A549 (cell line): ENCODE results near the gene CAMK4. TPM values are rescaled to one million over a fixed set of nuclear protein-coding genes. Genes with fewer than 3 reads are reported as not detected.

Experiments
- ATAC-seq, 2 experiments: fragments of 200-7000 bp in 1 of 2; fragments of >200 bp in 1 of 2; cut with Nextera tagmentation in 1 of 2; cut with Tn5 transposase in 1 of 2; 3 replicates each; pipeline versions ENCODE4 v1.8.0 to v1.9.1; 2018 to 2020; ENCODE audit warnings: mild to moderate bottlenecking in 1 of 2, moderate library complexity in 1 of 2
- CTCF ChIA-PET: fragments of 300-600 bp; sonication (Branson Sonifier 250); formaldehyde crosslinking; extraction: SDS; loops from one replicate; lab custom pipeline; 2021; ENCODE audit warnings: antibody characterized with exemption, inconsistent platforms; lab: Yijun Ruan, JAX
- POLR2A ChIA-PET: fragments of 350-600 bp; formaldehyde crosslinking; extraction: SDS; loops from one replicate; lab custom pipeline; 2021; ENCODE audit warnings: antibody characterized with exemption, inconsistent platforms; lab: Yijun Ruan, JAX
- DNase-seq, 2 experiments: peaks; one replicate each; pipeline versions ENCODE4 v3.0.0 to v3.0.0-alpha.2; 2011 to 2016; ENCODE audit warnings: low read depth in 1 of 2, low spot score in 1 of 2
- FAIRE-seq: peaks from 2 replicates; lab custom pipeline; 2011; peaks lifted over from hg19 to GRCh38; lab: Jason Lieb, UNC
- H3K27ac ChIP-seq, 2 experiments: fragments of >200 bp; sonication (Bioruptor Twin); formaldehyde crosslinking; 3 replicates each; pipeline ENCODE4 v1.5.1; 2016 to 2017
- H3K4me1 ChIP-seq: fragments of >200 bp; sonication (Bioruptor Twin); formaldehyde crosslinking; 3 replicates; pipeline ENCODE4 v1.6.1; 2016
- H3K4me2 ChIP-seq: fragments of >200 bp; sonication (Bioruptor Twin); formaldehyde crosslinking; 3 replicates; pipeline ENCODE4 v1.6.1; 2016
- H3K4me3 ChIP-seq: fragments of >200 bp; sonication (Bioruptor Twin); formaldehyde crosslinking; 3 replicates; pipeline ENCODE4 v1.5.1; 2016
- H3K9me3 ChIP-seq: fragments of >200 bp; sonication (Bioruptor Twin); formaldehyde crosslinking; 3 replicates; pipeline ENCODE4 v1.6.1; 2016
- CBX2 ChIP-seq: fragments of 200-600 bp; sonication (generic); IDR thresholded peaks from 2 replicates; pipeline ENCODE4 v1.6.1; 2016; ENCODE audit warnings: low read depth, mild to moderate bottlenecking, borderline replicate concordance
- CBX8 ChIP-seq: fragments of 200-600 bp; sonication (generic); IDR thresholded peaks from 2 replicates; pipeline ENCODE4 v1.6.1; 2016
- CHD4 ChIP-seq: fragments of 200-600 bp; sonication (generic); IDR thresholded peaks from 2 replicates; pipeline ENCODE4 v1.6.1; 2016; ENCODE audit warnings: antibody characterized with exemption, mild to moderate bottlenecking, borderline replicate concordance
- EHF ChIP-seq: fragments of 250-450 bp; sonication (Bioruptor Pico); IDR thresholded peaks from 2 replicates; pipeline ENCODE4 v1.5.0; 2020; ENCODE audit warnings: mild to moderate bottlenecking
- FOSB ChIP-seq: fragments of 250-450 bp; sonication (Bioruptor Pico); IDR thresholded peaks from 2 replicates; pipeline ENCODE4 v1.5.0; 2020; ENCODE audit warnings: mild to moderate bottlenecking, moderate library complexity
- FOSL2 ChIP-seq, 2 experiments: fragments of 450-650 bp in 1 of 2; fragments of >200 bp in 1 of 2; sonication (Bioruptor Twin) in 1 of 2; formaldehyde crosslinking; IDR thresholded peaks; 2 replicates each; pipeline versions ENCODE4 v1.5.0 to v1.6.1; 2016 to 2020; ENCODE audit warnings: mild to moderate bottlenecking in 1 of 2, moderate library complexity in 1 of 2
- JUNB ChIP-seq: fragments of >200 bp; sonication (Bioruptor Twin); formaldehyde crosslinking; IDR thresholded peaks from 2 replicates; pipeline ENCODE4 v1.6.1; 2016
- KDM1A ChIP-seq: fragments of 200-600 bp; sonication (generic); IDR thresholded peaks from 2 replicates; pipeline ENCODE4 v1.6.1; 2016; ENCODE audit warnings: low read depth, mild to moderate bottlenecking
- POLR2A ChIP-seq: IDR thresholded peaks from 2 replicates; pipeline ENCODE4 v1.6.1; 2012; ENCODE audit warnings: mild to moderate bottlenecking, low read length
- POLR2AphosphoS2 ChIP-seq: conservative IDR thresholded peaks from 2 replicates; pipeline ENCODE4 v1.6.1; 2012; ENCODE audit warnings: low read length, improper control_type of control experiment, inconsistent platforms
- RNF2 ChIP-seq: fragments of 200-600 bp; sonication (generic); IDR thresholded peaks from 2 replicates; pipeline ENCODE4 v1.6.1; 2016; ENCODE audit warnings: low read depth, mild to moderate bottlenecking, antibody characterized with exemption, moderate library complexity, borderline replicate concordance
- SREBF2 ChIP-seq: fragments of 450-650 bp; IDR thresholded peaks from 2 replicates; pipeline ENCODE4 v1.6.1; 2014; ENCODE audit warnings: mild to moderate bottlenecking, moderate library complexity
- TFCP2L1 ChIP-seq: fragments of 250-450 bp; sonication (Bioruptor Pico); IDR thresholded peaks from 2 replicates; pipeline ENCODE4 v1.5.0; 2021; ENCODE audit warnings: mild to moderate bottlenecking
- WGBS: methylation state at CpG from one replicate; pipeline ENCODE4 v1.1.6; 2017; ENCODE audit errors: missing lambda C conversion rate; 5-methylcytosine and 5-hydroxymethylcytosine counted together
- polyA plus RNA-seq, 4 experiments: library from polyadenylated mRNA; depleted of rRNA in 3 of 4; stranded (reverse); fragments of >200 nt; fragmentation: RNase III in 1 of 4; extraction: RNeasy Plus Mini Kit Qiagen cat#74134 plus additional on column Dnase treatment in 1 of 4; gene quantifications; 2 replicates in 3 of 4; 3 replicates in 1 of 4; pipeline ENCODE4 v1.2.3, GENCODE V29; 2011 to 2017
- TF ChIP-seq, protein P1 (sequence below): fragments of 450-650 bp; IDR thresholded peaks from 2 replicates; pipeline ENCODE4 v1.6.1; 2014; ENCODE audit warnings: antibody characterized with exemption
- TF ChIP-seq, protein P2 (sequence below): fragments of 150-350 bp; IDR thresholded peaks from 2 replicates; pipeline ENCODE4 v1.6.1; 2014; ENCODE audit warnings: low read depth, mild to moderate bottlenecking, low read length
- TF ChIP-seq, protein P3 (sequence below): fragments of 200-600 bp; sonication (generic); IDR thresholded peaks from 2 replicates; pipeline ENCODE4 v1.6.1; 2016; ENCODE audit warnings: antibody characterized with exemption, mild to moderate bottlenecking, moderate library complexity
- TF ChIP-seq, protein P4 (sequence below): IDR thresholded peaks from 2 replicates; pipeline ENCODE4 v1.6.1; 2012

CAMK4 gene
- polyA plus RNA-seq, 2 of the 4 experiments (the other 2 are of a cell fraction), result not detected

DNA sequence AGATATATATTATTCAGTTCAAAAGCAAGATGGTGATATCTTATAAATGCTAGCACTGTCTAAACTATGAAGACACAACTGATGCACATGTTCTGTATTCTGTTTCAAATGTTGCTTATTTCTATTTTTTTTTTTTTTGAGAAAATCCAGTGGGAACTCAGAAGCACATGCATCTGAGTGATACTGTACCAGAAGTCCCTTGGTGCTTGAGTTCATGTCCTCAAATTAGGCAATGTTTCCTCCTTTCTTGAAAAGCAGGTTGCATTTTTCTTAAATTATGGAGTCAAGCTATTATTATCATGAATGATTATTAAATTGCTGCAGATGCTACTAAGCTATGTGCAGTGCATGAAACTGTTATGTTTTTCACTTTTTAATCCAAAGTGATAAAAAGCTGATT lies 70.4 kb downstream of the CAMK4 start:
- Histone ChIP-seq H3K27ac (no peak overlapping the region), H3K4me3 (no peak overlapping the region), H3K4me2 (no peak overlapping the region), H3K9me3 (no peaks in the 10 kb centered on the region; the same call in 2 of the 3 replicates), H3K4me1 (no peaks in the 10 kb centered on the region)
- no peak for FAIRE-seq
- ChIA-PET CTCF (no interaction called here), POLR2A (no interaction called here)
- no peak for ATAC-seq
- TF ChIP-seq POLR2AphosphoS2, result no peak
- no peak for TF ChIP-seq FOSB (CRISPR knock-in tag)
- DNase-seq, result no peak

DNA sequence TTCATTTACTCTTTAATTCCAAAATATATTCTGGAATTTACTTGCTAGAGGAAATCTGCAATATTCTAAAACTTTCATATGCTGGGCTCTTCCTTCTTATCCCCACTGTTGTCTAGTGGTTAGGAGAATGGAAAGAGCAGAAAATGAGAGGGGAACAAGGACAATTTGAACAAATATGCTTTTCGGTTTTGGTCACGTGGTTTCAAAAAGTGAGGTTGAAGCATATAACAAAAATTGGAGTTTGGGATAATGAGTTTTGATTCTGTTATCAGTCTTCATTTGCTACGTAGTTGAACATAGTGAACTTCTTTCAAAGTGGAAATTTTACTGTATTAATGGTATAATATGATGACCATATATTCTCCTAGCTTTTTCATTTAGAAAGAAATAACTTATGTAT lies 71.5 kb downstream of the CAMK4 start:
- CTCF ChIA-PET, result no interaction called here
- no peak for TF ChIP-seq CBX2
- TF ChIP-seq, protein P1, sequence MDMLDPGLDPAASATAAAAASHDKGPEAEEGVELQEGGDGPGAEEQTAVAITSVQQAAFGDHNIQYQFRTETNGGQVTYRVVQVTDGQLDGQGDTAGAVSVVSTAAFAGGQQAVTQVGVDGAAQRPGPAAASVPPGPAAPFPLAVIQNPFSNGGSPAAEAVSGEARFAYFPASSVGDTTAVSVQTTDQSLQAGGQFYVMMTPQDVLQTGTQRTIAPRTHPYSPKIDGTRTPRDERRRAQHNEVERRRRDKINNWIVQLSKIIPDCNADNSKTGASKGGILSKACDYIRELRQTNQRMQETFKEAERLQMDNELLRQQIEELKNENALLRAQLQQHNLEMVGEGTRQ, result peak; percentile 39; the same call in 1 of the 2 replicates
- TF ChIP-seq SREBF2, result no peak
- TF ChIP-seq EHF, result no peak
- 13% methylated on average over 3 of the region's 3 CpGs for WGBS
- Histone ChIP-seq H3K9me3 (no peaks in the 10 kb centered on the region; the same call in 2 of the 3 replicates), H3K4me1 (no peaks in the 10 kb centered on the region), H3K4me3 (no peak overlapping the region), H3K27ac (no peak overlapping the region), H3K4me2 (no peak overlapping the region)
- ATAC-seq (no peak), FAIRE-seq (no peak), DNase-seq (no peak)
- POLR2A ChIA-PET, result no interaction called here

DNA sequence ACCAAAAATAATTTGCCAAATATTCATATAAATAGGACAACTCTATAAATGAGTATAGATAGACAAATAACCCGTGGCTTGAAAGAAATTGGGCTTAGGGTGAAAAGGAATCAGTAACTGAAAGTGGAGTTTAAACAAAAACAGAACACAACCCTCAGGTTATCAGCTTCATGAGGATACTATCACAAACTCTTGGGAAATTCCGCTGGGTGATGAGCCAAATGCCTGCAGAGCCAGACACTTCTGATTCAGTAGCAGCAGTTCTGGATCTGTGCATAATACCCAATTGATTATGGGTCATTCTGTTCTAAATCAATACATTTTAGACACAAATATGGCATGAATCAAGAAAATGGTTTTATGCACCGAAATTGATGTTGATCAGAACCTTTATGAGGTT lies 72.4 kb downstream of the CAMK4 start:
- no peak for TF ChIP-seq CBX8
- TF ChIP-seq FOSL2 (IDR thresholded peaks at IDR 0.05), result no peak
- no peak for TF ChIP-seq FOSL2 (CRISPR knock-in tag; IDR thresholded peaks at IDR 0.05)
- no peak for TF ChIP-seq EHF
- no peak for TF ChIP-seq KDM1A
- no peak for TF ChIP-seq POLR2A
- no peak for TF ChIP-seq RNF2
- no peak for TF ChIP-seq JUNB
- TF ChIP-seq, protein P2, sequence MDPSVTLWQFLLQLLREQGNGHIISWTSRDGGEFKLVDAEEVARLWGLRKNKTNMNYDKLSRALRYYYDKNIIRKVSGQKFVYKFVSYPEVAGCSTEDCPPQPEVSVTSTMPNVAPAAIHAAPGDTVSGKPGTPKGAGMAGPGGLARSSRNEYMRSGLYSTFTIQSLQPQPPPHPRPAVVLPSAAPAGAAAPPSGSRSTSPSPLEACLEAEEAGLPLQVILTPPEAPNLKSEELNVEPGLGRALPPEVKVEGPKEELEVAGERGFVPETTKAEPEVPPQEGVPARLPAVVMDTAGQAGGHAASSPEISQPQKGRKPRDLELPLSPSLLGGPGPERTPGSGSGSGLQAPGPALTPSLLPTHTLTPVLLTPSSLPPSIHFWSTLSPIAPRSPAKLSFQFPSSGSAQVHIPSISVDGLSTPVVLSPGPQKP, result no peak
- no peak for TF ChIP-seq TFCP2L1
- TF ChIP-seq, protein P3, sequence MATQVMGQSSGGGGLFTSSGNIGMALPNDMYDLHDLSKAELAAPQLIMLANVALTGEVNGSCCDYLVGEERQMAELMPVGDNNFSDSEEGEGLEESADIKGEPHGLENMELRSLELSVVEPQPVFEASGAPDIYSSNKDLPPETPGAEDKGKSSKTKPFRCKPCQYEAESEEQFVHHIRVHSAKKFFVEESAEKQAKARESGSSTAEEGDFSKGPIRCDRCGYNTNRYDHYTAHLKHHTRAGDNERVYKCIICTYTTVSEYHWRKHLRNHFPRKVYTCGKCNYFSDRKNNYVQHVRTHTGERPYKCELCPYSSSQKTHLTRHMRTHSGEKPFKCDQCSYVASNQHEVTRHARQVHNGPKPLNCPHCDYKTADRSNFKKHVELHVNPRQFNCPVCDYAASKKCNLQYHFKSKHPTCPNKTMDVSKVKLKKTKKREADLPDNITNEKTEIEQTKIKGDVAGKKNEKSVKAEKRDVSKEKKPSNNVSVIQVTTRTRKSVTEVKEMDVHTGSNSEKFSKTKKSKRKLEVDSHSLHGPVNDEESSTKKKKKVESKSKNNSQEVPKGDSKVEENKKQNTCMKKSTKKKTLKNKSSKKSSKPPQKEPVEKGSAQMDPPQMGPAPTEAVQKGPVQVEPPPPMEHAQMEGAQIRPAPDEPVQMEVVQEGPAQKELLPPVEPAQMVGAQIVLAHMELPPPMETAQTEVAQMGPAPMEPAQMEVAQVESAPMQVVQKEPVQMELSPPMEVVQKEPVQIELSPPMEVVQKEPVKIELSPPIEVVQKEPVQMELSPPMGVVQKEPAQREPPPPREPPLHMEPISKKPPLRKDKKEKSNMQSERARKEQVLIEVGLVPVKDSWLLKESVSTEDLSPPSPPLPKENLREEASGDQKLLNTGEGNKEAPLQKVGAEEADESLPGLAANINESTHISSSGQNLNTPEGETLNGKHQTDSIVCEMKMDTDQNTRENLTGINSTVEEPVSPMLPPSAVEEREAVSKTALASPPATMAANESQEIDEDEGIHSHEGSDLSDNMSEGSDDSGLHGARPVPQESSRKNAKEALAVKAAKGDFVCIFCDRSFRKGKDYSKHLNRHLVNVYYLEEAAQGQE, result no peak
- TF ChIP-seq CHD4, result no peak
- TF ChIP-seq, protein P4, sequence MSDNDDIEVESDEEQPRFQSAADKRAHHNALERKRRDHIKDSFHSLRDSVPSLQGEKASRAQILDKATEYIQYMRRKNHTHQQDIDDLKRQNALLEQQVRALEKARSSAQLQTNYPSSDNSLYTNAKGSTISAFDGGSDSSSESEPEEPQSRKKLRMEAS, result no peak
- ATAC-seq (no peak), FAIRE-seq (no peak), DNase-seq (no peak)
- no peak overlapping the region for H3K4me3 ChIP-seq
- POLR2A ChIA-PET, result no interaction called here
- H3K27ac ChIP-seq, result no peak overlapping the region
- WGBS, result 6% methylated on average over 3 of the region's 3 CpGs
- CTCF ChIA-PET, result no interaction called here
- H3K4me1 ChIP-seq, result no peaks in the 10 kb centered on the region
- H3K4me2 ChIP-seq, result no peak overlapping the region
- no peaks in the 10 kb centered on the region; the same call in 2 of the 3 replicates for H3K9me3 ChIP-seq
